ENCODE measurements around the gene RAD21L1. TPM values are rescaled to one million over a fixed set of nuclear protein-coding genes. Genes with fewer than 3 reads are reported as not detected.

Gene RAD21L1
- not detected in 2 replicates for total RNA-seq
- 0.06 TPM in 1 of 2 replicates, not detected in the other for polyA plus RNA-seq
- 0.03 and 0.07 TPM in 2 replicates for polyA plus RNA-seq (2011; cell fraction: cytosol; rRNA removed)
- polyA plus RNA-seq (2011; cell fraction: nucleus; rRNA removed), result 0.07 and 0.24 TPM in 2 replicates
- polyA plus RNA-seq (2012), result 0.27 and 0.31 TPM in 2 replicates
- polyA minus RNA-seq, result not detected in 2 replicates
- not detected for polyA minus RNA-seq (2011; cell fraction: cytosol; rRNA and poly(A)+ RNA removed)
- polyA minus RNA-seq (2011; cell fraction: nucleus; rRNA and poly(A)+ RNA removed), result not detected in 2 replicates
- Bru-seq, nascent RNA, result percentile 20 among the genes with signal in this experiment
- percentile 17 among the genes with signal in this experiment for BruChase-seq, experiment 1, labeled RNA remaining after a 6-hour chase
- percentile 18 among the genes with signal in this experiment for BruChase-seq, experiment 2, labeled RNA remaining after a 2-hour chase
- long read RNA-seq, partial matches to known transcripts, result 1 of 2 reads
- long read RNA-seq, other reads (novel, unspliced or antisense), result 1 of 2 reads

DNA sequence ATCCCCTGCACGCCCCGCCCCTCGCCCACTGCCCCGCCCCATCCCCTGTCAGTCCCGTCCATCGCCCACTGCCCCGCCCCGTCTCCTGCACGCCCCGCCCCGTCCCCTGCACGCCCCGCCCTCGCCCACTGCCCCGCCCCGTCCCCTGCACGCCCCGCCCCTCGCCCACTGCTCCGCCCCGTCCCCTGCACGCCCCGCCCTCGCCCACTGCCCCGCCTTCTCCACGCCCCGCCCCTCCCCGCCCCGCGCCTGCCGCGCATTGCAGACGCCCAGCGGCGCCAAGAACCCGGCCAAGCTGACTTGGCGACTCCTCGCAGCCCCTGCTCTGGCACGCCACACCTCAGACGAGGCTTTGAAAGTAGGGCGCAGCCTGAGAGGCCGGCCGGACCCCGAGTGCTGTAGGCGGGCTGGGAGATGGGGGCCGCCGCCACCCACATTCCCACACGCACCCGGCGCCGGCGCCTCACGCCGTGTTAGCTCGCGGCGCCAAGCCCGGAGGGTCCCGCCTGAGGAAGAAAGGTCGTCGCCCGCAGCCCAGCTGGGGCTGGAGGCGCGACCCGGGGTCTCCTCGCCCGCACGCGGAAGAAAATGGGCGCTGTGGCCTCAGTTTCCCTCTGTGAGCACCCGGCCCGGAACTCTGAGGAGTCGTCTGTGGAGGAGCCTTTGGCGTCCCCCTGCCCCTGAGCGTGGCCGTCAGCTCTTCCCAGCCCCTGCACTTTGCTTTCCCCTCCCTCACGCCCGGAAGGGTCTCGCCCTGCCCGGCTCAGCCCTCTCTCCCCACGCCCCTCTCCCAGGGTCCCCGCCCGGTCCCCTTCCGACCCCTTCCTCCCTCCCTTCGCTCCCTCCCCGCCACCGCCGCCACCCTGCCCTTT, at the start of gene RAD21L1:
Gene RAD21L1 (plus strand): TSS at position 262 of the 872 bp plus-strand sequence. CDS start 2,410 bp downstream, outside the sequence.
- dilution Hi-C loops (cut with MboI; ENCODE audit: extremely low pct_ligation_motif_present, low sequenced_read_pairs), result no loop called here

GRCh38 chr20:1177680-1178079, 48.2 kb upstream of the RAD21L1 start:
- intact Hi-C loops (cut with micrococcal nuclease) (no loop called here), dilution Hi-C loops (cut with MboI; ENCODE audit: extremely low pct_ligation_motif_present, low sequenced_read_pairs) (no loop called here)
- no peak overlapping the region for H2AFZ ChIP-seq (ENCODE audit: low read depth, low read length)
- no peak overlapping the region for H3K9ac ChIP-seq (replicated peaks; ENCODE audit: extremely low read depth, insufficient read depth, low read length)
- no peaks in the 10 kb centered on the region for H3K9me3 ChIP-seq (replicated peaks; ENCODE audit: control insufficient read depth, insufficient read depth, low read length)
- H4K20me1 ChIP-seq (replicated peaks; ENCODE audit: control insufficient read depth, extremely low read depth, insufficient read depth, low read length), result no peaks in the 10 kb centered on the region
- H3K4me3 ChIP-seq (replicated peaks in 1 of 3; ENCODE audit: insufficient read depth in 1 of 3, low read depth in 1 of 3, low read length in 3 of 3), result no peak overlapping the region
- H3K4me2 ChIP-seq (ENCODE audit: insufficient read depth, low read length), result no peak overlapping the region
- H3K4me1 ChIP-seq (ENCODE audit: control insufficient read depth, extremely low read depth, insufficient read depth, low read length), result no peaks in the 10 kb centered on the region
- DNase-seq (ENCODE audit: low read depth, low spot score) (no peak), FAIRE-seq (no peak)
- TF ChIP-seq EZH2 (IDR thresholded peaks at IDR 0.05; ENCODE audit: borderline replicate concordance, low read depth, low read length, severe bottlenecking) (no peak), MAX (IDR thresholded peaks at IDR 0.05; ENCODE audit: insufficient read depth, insufficient read length) (no peak), JUN (IDR thresholded peaks at IDR 0.05; ENCODE audit: borderline replicate concordance, insufficient read depth, insufficient read length, low read depth) (no peak), POLR2AphosphoS5 (IDR thresholded peaks at IDR 0.05; ENCODE audit: insufficient read depth, low read depth, low read length) (no peak), FOS (IDR thresholded peaks at IDR 0.05; ENCODE audit: borderline replicate concordance, insufficient read depth, low read length) (no peak), MYC (IDR thresholded peaks at IDR 0.05; ENCODE audit: low read depth, low read length) (no peak), GATA2 (IDR thresholded peaks at IDR 0.05; ENCODE audit: insufficient read depth, insufficient read length, low read depth, low read length) (no peak), POLR2A (IDR thresholded peaks at IDR 0.05; ENCODE audit: low read depth, low read length) (no peak), CTCF (IDR thresholded peaks at IDR 0.05; ENCODE audit: extremely low read depth in 1 of 2, insufficient read depth in 1 of 2, low read depth in 1 of 2, low read length in 2 of 2) (no peak)
- H3K27ac ChIP-seq (ENCODE audit: insufficient read depth, low read depth, low read length), result no peak overlapping the region
- POLR2A ChIA-PET, result no interaction called here
- H3K27me3 ChIP-seq (ENCODE audit: control insufficient read depth in 2 of 2, insufficient read depth in 2 of 2, low read length in 2 of 2), result peaks cover 0 to 1% of the 10 kb centered on the region in 2 experiments
- no peaks in the 10 kb centered on the region for H3K9me1 ChIP-seq (replicated peaks; ENCODE audit: control insufficient read depth, extremely low read depth, insufficient read depth, low read length)
- no TSS peak for BruUV-seq (replicated peaks)
- CTCF ChIA-PET, result interaction anchor here (0.9 kb wide), 1 partner anchor 35 kb away, joined by 3 read pairs; no protein-coding TSS in a partner anchor
- H3K36me3 ChIP-seq (ENCODE audit: control insufficient read depth in 2 of 2, extremely low read depth in 1 of 2, insufficient read depth in 2 of 2, low read length in 2 of 2), result no peaks in the 10 kb centered on the region
- no peaks in the 10 kb centered on the region for H3K79me2 ChIP-seq (ENCODE audit: control insufficient read depth, insufficient read depth, low read length)

More for the DNA sequence above, at the start of gene RAD21L1:
- Histone ChIP-seq H3K9me3 (replicated peaks; ENCODE audit: control insufficient read depth, insufficient read depth, low read length) (no peaks in the 10 kb centered on the region), H3K79me2 (ENCODE audit: control insufficient read depth, insufficient read depth, low read length) (no peaks in the 10 kb centered on the region), H3K4me1 (ENCODE audit: control insufficient read depth, extremely low read depth, insufficient read depth, low read length) (peaks cover 6% of the 10 kb centered on the region), H3K9me1 (replicated peaks; ENCODE audit: control insufficient read depth, extremely low read depth, insufficient read depth, low read length) (no peaks in the 10 kb centered on the region), H4K20me1 (replicated peaks; ENCODE audit: control insufficient read depth, extremely low read depth, insufficient read depth, low read length) (no peaks in the 10 kb centered on the region), H3K36me3 (ENCODE audit: control insufficient read depth in 2 of 2, extremely low read depth in 1 of 2, insufficient read depth in 2 of 2, low read length in 2 of 2) (no peaks in the 10 kb centered on the region), H2AFZ (ENCODE audit: low read depth, low read length) (peak within 1 kb of the TSS; percentile 99), H3K4me2 (ENCODE audit: insufficient read depth, low read length) (peak within 1 kb of the TSS; percentile 92), H3K27ac (ENCODE audit: insufficient read depth, low read depth, low read length) (peak within 1 kb of the TSS; percentile 70), H3K4me3 (replicated peaks in 1 of 3; ENCODE audit: insufficient read depth in 1 of 3, low read depth in 1 of 3, low read length in 3 of 3) (peak within 1 kb of the TSS; percentile 70 to 90 (median 71)), H3K27me3 (ENCODE audit: control insufficient read depth in 2 of 2, insufficient read depth in 2 of 2, low read length in 2 of 2) (peaks cover 0 to 23% of the 10 kb centered on the region in 2 experiments), H3K9ac (replicated peaks; ENCODE audit: extremely low read depth, insufficient read depth, low read length) (peak within 1 kb of the TSS; percentile 74)
- ChIA-PET POLR2A (interaction anchor here (0.6 to 0.7 kb wide), 2 partner anchors 16 to 118 kb away, joined by 3 read pairs; no protein-coding TSS in a partner anchor), CTCF (interaction anchor here (0.9 to 1.2 kb wide), 5 partner anchors 16 to 278 kb away, joined by 3 to 5 read pairs (median 4); no protein-coding TSS in a partner anchor)
- FAIRE-seq (peak; percentile 64), DNase-seq (ENCODE audit: low read depth, low spot score) (peak; percentile 50)
- intact Hi-C loops (cut with micrococcal nuclease), result loop anchor here (1.0 to 5.0 kb wide), 7 partner anchors 41 to 244 kb away; partner anchors contain the start of genes FKBP1A, PSMF1 and SNPH
- no TSS peak for BruUV-seq (replicated peaks)
- peak; percentile 51 for TF ChIP-seq POLR2AphosphoS5 (IDR thresholded peaks at IDR 0.05; ENCODE audit: insufficient read depth, low read depth, low read length)
- TF ChIP-seq EZH2 (IDR thresholded peaks at IDR 0.05; ENCODE audit: borderline replicate concordance, low read depth, low read length, severe bottlenecking), result no peak
